Stimulated activated CD8-positive, alpha-beta memory T cell treated with anti-CD3 and anti-CD28 coated beads, Interleukin-4, amount 100 ng/mL, for 1 hour (primary cell): Measurements from ENCODE around the gene HPCAL1.

ENCODE experiments used
- DNase-seq, 2 donors: peaks; one replicate each; pipeline ENCODE4 v3.0.0-alpha.2; 2020; ENCODE audit warnings: low read depth in 2 of 2, low spot score in 1 of 2

HPCAL1 gene

DNA sequence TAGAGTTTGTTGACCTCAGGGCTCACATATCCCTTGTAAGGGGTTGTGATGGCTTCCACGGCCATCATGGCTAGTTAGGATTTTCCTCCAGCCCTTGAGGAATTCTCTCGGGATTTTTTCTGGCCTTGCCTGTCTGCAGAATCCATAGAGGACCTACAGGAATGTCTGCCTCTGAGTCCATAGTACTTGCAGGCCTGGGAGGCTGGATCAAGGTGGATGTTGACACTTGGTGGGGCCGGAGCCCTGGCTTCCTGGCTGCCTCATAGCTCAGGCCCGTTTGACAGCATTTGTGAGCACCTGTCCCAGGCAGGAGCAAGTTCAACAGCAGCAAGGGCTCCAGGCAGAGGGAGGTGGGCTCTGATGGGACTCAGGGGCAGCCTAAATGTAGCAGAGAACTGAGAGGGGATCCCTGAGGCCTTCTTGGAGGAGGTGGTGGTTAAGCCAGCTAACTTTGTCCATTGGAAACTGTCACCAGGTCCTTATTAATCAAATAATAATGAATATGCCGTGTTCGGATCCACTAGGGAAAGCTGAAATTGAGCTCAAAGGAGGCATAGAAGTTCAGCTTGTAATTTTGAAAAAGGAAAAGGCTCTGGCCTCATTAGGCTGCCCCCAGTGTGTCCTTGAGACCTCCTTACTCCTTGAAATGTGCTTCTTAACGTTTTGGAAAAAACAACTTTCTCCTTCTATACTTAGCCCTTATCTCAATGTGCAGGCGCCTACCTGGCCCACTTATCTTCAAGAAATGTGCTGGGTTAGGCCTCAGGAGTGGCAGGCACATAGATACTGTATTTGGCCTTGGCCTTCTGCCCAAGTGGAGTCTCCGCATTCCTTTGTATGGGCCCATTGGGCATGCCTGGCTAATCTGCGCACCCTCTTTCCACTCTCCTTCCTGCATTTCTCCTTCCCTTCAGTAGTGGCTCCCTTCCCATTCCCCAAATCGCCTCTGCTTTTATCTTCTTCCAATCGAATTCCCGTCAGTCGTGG lies 66.9 kb downstream of the HPCAL1 start:
- DNase-seq = no peak

DNA sequence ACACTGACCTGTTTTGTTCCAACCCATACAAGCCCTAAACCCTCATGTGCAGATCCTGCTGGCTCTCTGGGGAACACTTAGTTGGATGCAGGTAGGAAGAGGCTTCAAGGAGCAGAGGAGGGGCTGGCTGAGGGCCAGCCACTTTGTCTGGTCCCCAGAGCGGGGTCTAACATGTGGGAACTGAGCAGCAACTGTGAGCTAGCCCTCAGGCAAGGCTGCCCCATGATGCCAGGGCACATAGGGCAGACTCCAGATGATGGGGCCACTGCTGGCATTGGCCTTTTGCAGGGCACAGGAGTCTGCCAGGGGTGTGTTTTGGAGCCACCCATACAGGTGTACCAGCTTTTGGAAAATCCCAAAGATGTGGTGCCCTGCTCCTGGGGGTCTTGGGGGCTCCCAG lies 67.7 kb downstream of the HPCAL1 start:
- no peak for DNase-seq

DNA sequence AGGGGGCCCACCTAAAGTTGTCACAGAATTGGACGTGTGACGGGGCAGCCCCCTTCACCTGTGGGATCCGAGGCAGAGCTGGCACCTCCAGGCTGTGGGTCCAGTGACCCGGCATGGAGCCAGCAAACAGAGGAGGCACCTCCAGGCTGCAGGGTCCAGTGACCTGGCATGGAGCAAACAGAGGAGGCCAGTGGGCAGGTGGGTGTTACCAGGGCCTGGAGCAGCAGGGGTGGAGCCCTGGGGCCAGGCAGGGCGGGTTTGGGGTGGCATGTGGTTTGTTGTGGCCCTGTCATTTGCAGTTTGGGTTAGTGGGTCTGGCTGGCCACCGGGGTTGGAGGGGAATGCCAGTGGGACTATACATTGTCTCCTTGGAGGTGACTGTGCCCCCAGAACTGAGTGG lies 68.2 kb downstream of the HPCAL1 start:
- no peak for DNase-seq

DNA sequence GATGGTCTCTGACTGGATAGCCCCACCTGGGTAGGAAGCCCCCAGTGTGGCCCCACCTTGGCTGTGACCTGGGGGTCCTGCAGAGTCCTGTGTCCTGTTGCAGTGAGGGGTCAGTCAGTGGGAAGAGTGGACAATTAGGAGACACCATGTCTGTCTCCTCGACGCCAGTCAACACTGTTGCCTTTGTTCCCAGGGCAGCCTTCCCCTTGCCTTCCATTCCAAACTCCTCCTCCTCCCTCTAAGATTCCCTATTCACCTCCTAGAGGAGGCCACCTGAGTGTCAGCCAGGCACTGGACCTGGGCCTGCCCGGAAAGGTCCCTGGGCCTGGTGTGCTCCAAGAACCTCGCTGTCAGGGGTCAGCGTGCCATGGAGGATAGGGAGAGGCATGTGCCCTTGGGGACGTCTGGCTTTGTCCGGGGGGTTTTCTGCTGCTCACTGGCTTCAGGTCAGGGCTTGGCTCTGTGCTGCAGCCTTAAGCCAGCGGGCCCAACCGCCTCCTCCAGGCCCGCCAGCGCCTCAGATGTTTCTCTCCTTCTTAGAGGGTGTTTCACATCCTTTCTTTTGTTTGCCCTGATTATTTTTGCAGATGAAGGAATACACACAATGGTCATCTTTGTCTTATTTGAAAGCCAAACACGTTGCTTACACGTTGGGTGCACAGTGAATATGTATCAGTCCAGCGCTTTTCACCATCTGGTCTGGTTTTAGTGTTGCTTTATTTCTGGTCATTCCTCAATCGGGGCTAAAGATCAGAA lies 68.9 kb downstream of the HPCAL1 start:
- no peak for DNase-seq

DNA sequence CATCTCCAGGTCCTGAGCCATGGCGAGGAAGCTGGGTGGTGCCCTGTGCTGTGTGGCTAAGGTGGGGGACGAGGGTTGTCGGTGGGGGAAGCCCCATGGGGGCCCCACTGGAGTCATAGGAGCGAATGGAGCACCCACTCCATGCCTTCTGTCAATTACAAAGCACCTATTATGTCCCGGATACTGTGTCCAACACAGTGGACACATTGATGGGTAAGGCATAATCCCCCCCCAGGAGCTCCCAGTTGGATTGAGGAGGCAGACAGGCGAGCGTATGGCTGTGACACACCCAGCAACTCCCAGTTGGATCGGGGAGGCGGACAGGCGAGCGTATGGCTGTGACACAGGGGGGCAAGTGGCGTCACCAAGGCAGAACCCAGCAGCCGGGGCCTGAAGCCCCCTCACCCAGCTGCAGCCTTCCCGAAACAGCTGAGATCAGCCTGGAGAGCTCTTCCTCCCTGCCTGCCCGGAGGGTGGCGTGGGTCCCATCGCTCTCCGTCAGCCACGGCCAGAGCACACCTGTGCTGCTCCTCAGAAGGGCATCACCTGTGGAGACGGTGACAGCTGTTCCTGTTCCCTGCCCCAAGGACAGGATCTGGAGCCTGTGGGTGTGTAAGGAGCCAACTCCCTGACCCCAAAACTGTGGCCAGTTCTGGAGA lies 69.6 kb downstream of the HPCAL1 start:
- DNase-seq = no peak

DNA sequence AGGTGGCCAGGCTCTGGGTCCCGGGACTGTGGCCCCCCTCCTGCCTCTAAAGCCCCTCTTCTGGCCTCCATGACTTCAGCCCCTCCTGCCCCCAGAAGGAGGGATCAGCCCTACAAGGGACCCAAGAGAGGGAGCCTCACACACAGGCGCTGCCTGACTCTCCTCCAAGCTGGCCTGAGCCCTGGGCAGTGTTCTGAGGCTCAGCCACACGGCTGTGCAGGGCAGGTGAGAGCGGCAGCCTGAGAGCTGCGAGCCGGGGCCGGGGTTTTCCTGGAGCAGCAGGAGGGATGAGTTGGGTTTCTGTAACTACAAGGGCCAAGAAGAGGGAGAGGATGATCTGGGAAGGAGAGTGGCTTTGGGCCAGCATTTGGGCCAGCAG lies 70.1 kb downstream of the HPCAL1 start:
- no peak for DNase-seq

DNA sequence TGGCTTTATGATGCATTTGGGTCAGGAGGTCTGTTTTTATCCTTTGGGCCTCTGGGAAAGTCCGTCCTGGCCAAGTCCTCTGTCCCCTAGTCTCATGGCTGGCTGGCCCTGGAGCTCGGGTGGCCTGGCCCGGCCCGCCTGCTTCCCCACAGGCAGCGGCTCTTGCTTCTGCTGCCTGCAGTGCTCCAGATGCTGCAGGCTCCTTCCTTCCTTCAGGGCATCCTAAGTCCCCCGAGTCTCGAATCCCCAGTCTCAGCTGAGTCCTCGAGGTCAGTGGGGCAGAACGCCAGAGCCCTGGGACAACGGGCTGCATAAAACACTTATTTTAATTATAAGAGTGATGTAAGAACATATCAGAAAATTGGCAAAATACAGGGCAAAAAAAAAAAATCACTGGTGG lies 71.2 kb downstream of the HPCAL1 start:
- DNase-seq = no peak

DNA sequence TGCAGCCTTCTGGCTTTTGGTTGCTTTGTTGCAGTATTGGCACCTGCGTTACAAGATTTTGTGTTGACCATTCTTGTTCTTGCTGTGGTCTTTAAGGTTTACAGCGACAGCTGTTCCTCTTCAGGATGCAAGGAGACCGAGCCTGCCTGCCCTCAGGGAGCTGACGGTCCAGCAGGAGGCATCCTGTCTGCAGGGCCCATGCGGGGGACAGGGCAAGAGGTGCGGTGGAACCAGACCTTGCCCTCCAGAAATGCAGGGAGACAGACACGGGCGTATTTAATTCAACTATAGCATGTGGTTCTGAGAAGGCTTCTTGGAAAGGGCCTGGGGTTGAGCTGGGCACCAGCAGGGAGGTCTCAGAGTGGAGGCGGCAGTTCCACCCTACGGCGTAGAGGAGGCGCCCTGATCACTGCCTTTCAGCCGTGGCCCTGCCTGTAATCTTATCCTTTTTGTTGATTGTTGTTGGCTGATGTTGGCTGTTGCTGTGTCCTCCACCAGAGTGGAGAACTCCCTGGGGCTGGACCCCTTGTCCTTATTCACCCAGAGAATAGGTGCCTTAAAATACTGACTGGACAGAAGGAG lies 71.7 kb downstream of the HPCAL1 start:
- no peak for DNase-seq

DNA sequence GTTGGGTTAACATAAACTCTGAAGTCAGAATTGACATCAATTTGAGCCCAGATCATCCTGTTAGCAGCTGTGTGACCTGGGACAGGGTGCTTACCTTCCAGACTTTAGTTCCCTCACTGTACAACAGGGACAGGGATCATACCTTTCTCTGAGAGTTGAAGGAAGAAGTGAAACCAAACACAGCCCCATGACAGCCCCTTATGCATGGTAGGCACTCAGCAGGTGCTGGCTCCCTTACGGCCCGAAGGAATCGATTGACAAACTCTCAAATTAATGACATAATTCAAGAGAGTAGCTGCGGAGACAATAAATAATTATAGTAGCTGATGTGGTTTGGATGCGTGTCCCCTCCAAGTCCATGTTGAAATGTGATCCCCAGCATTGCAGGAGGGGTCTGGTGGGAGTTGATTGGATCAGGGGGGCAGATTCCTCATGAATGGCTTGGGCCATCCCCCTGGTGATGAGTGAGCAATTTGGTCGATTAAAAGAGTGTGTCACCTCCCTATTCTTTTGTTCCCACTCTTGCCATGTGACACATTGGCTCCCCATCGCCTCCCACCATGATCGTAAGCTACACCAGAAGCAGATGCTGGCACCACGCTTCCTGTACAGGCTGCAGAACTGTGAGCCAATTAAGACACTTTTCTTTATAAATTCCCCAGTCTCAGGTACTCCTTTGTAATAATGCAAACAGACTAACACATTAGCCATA lies 73.0 kb downstream of the HPCAL1 start:
- no peak for DNase-seq

DNA sequence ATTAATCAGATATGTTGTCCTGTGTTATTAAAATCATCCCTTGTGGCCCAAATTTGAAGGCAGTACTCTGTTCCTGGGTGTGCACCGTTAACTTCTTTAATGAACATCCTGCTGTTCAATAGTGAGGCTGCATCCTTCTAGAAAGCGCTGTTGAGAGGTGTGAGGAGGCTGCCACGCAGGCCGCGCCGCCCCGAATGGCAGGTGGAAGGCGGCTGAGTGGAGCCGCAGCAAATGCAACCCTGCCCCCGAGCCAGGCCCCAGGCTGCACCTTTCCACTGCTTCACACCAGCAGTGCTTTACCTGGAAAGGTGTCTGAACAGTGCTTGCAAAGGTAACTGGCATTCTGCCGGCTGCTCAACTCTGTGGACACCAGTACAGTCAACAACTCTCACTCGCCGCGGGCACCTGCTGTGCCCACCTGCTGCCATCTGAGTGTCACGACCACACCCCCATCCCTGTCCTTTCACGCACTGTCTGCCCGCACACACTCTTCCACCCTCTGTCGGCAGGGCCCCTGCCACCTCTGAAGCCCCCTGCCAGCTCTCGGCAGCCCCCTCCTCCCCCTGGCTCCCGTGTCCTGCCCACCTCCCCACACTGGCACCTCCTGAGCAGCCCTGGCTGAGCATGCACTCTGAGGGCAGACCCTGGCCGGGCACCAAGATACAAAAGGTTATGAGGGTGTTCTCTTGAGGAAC lies 74.5 kb downstream of the HPCAL1 start:
- DNase-seq = no peak

DNA sequence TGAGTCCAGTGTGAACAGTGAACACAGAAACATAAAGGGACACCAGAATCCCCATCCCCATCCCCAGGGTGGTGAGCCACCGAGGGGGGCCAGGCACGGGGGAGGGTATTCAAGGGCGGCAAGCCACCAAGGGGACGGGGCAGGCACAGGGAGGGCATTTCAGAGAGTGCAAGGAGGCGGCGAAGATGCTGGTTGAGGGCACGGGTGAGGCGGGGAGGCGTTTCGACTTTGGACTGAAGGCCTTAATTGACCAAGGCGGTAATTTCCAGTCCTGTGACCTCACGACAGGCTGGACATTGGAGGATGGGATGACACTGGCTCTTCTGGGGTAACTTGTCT lies 75.0 kb downstream of the HPCAL1 start:
- no peak for DNase-seq

DNA sequence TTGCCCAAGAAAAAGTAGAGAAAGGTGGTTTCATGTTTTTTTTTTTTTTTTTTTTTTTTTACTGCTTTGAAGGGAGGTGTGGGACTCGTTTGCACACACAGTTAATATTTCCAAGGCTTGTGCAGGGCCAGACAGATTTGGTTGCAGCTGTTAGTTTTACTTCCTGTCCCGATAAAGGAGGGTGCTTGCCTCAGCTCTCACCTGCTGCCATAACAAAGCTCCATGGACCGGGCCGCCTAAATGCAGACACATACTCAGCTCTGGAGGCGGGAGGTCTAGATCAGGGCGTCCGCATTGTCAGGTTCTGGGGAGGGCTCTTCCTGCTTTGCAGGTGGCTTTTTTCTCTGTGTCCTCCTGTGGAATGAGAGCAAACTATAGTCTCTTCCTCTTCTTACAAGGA lies 75.5 kb downstream of the HPCAL1 start:
- DNase-seq = no peak

DNA sequence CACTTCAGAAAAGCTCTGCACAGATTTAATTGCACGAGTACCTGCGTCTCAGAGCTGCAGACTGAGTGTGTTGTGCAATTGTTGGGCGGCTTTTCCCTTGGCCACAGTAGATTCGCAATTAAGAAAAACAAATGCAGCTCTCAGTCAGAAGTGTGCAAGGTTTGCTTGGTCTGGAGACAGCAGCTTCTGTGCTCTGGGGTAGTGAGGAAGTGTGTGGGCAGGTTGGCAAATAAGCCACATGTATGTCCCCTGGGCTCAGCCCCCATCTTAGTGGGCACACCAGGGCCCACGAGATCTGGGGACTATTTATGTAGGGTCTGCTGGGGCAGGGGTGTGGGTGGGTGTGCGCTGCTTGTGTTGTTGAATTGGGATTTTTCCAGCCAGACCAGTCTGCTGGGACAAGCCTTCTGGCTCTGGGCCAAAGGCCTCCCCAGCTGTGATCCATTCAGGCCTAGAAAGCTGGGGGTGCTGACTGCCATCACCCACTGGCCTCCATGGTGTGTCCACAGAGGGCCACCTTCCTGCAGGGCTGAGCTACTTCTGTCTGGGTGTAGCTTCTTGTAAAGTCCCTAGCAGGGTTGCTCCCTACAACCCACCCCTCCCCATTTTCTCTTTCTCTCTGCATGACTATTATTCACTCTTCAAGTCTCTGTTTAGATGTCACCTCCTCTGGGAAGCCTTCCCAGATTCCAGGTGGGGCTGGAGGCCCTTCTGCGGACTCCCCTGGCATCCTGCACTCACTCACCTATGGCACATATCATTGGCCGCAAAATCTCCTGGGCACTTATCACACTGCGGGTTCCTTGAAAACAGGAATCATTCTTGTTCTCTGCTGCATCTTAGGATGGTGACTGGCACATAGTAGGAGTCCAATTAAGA lies 77.6 kb downstream of the HPCAL1 start:
- DNase-seq = no peak

DNA sequence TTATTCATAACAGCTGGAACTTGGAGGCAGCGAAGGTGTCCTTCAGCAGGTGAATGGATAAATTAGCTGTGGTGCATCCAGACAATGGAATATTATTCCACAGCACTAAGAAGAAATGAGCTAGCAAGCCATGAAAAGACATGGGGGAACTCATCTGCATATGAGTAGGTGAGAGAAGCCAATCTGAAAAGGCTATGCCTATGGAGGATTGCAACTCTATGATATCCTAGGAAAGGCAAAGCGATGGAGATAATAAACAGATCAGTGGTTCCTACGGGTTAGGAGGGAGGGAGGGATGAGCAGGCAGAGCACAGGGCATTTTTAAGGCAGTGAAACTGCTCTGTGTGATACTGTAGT lies 79.3 kb downstream of the HPCAL1 start:
- DNase-seq = no peak

DNA sequence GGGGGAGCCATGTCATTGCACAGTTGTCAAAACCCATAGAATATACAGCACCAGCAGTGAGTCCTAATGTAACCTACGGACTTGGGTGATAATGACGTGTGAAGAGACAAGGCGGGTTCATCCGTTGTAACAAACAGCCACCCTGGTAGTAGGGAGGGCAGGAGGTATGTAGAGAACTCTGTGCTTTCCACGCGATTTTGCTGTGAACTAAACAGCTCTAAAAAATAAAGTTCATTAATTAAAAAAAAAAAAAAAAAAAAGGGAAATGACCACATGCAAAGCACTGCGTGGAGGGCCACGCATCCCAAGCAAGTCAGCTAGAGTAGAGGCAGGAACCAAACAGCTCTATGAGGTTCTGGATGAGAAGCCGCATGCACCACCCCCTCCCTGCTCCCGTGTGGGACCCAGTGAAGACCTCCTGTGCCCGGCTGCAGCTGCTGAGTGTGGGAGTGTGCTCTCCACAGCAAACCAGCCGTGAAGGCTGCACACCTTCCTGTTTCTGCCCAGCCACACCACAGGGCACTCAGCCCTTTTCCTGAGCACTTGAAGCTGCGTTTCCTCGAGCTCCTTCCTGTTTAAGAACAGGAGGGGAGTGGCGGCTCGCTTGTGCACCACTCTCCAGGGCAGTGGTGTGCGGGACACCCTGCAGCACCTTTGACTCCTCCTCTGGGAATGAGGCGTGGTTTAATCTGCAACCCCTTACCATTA lies 79.8 kb downstream of the HPCAL1 start:
- DNase-seq = peak in 1 of 2 donors; percentile 21

DNA sequence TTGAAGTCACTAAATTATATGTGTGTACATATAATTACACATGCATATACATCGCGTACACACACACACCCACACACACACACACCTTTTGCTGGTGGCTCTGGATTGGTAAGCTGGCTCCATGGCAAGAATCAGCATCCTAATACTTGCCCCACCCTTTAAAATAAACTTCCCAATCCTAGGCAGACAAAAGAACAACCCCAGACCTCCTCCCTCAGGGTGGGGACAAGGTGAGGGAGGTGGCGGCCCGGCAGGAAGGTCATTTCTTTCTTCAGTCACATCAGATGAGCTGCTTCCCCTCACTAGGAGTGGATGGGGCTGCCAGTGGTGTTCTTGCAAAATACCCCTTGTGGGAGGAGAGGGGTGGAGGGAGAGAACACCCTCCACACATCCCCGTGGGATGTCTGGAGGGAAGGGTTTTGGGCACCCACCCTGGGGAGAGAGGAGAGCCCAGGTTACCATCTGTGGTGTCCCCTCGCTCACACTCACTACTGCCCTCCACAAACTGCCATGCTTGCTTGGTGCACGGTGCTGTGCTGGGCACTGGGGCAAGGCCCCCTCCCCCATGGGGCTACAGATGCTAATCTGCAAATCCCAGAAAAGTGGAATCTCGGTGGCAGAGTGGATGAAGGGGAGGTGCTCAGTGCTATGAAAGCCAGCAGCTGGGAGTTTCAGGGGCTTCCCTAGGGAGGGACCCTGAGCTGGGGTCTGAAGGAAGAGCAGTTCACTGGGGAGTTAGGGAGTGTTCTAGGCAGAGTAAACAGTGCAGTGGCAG lies 81.4 kb downstream of the HPCAL1 start:
- DNase-seq = no peak

DNA sequence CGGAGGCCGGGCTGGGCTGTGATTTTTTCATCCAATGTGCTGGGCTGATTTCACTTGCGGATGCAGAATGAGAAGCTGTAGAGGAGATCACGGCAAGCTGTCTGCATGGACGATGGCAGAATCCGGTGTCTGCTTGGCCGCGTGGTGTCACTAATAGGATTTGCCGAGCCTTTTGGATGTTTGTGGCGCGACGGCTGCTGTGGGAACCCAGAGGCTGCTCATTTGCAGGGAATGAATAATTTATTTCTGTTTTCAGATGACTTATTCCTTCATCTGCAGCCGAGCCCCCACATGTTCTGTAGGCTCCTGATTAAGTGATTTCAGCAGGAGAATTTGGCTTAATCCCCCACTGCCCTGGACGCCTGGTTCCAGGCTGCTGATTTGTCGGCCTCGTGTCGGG lies 82.8 kb downstream of the HPCAL1 start:
- no peak for DNase-seq
